Endothelial cell of umbilical vein (primary cell): ENCODE measurements around the gene HUWE1.

Source experiments
- CTCF ChIP-seq, 2 donors: IDR thresholded peaks; 1 replicate in 1 of 2; 2 replicates in 1 of 2; pipeline ENCODE4 v1.5.1; 2011; ENCODE audit warnings: low read length in 2 of 2, mild to moderate bottlenecking in 2 of 2, moderate library complexity in 2 of 2, control low read depth in 1 of 2, inconsistent platforms in 1 of 2, low read depth in 1 of 2; ENCODE audit not compliant: insufficient read depth in 1 of 2; ENCODE audit errors: extremely low read depth in 1 of 2
- MYC ChIP-seq: IDR thresholded peaks from one replicate; pipeline ENCODE4 v1.6.1; 2011; ENCODE audit warnings: mild to moderate bottlenecking, low read depth, low read length
- POLR2AphosphoS5 ChIP-seq: IDR thresholded peaks from 2 replicates; pipeline ENCODE4 v1.6.1; 2012; ENCODE audit warnings: low read depth, mild to moderate bottlenecking, control low read depth, low read length, moderate library complexity; ENCODE audit not compliant: insufficient read depth

- TF ChIP-seq CTCF (IDR thresholded peaks at IDR 0.05; ENCODE audit: extremely low read depth in 1 of 2, insufficient read depth in 1 of 2, low read depth in 1 of 2, low read length in 2 of 2) (no peak), POLR2AphosphoS5 (no peak), MYC (no peak)
Measured at GRCh38 chrX:53621418-53621986, 65.0 kb downstream of the HUWE1 start.
